Measurements from ENCODE around the gene DLEC1. TPM values are rescaled to one million over a fixed set of nuclear protein-coding genes. Genes with fewer than 3 reads are reported as not detected.
"Not testable (repeated sequence)": the region's sequence is repeated elsewhere in the genome, so short reads cannot be mapped to it uniquely, and the experiment has no call there.

The DLEC1 gene
- total RNA-seq, 2 donors from 2014 or later: 0.14 to 0.35 TPM

- DNase-seq (ENCODE audit: low spot score): no peak
- TF ChIP-seq CTCF (IDR thresholded peaks at IDR 0.05): no peak
- Histone ChIP-seq H3K9me3 (no peaks in the 10 kb centered on the region), H3K36me3 (no peaks in the 10 kb centered on the region), H3K4me1 (ENCODE audit: control insufficient read depth in 1 of 2, low read depth in 2 of 2) (no peaks in the 10 kb centered on the region), H3K27me3 (replicated peaks; ENCODE audit: insufficient read depth) (no peaks in the 10 kb centered on the region), H3K27ac (no peak overlapping the region), H3K4me3 (no peak overlapping the region)
- no peak for ATAC-seq (ENCODE audit: insufficient number of reproducible peaks, low FRiP score, low read depth)
These were observed 119.5 kb downstream of the DLEC1 start for GRCh38 chr3:38158472-38158871.

DNA sequence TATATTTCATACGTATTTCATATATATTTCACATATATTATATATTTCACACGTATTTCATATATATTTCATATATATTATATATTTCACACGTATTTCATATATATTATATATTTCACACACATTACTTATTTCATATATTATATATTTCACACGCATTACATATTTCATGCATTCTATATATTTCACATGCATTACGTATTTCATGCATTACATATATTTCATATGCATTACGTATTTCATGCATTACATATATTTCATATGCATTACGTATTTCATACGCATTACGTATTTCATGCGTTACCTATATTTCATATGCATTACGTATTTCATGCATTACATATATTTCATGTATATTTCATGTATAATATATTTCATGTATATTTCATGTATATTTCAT is 121.7 kb downstream of the DLEC1 start:
- not testable (repeated sequence) for ATAC-seq (ENCODE audit: insufficient number of reproducible peaks, low FRiP score, low read depth); H3K4me1 ChIP-seq (ENCODE audit: control insufficient read depth in 1 of 2, low read depth in 2 of 2); H3K9me3 ChIP-seq; H3K27ac ChIP-seq; H3K36me3 ChIP-seq; H3K4me3 ChIP-seq; H3K27me3 ChIP-seq (replicated peaks; ENCODE audit: insufficient read depth); DNase-seq (ENCODE audit: low spot score)

DNA sequence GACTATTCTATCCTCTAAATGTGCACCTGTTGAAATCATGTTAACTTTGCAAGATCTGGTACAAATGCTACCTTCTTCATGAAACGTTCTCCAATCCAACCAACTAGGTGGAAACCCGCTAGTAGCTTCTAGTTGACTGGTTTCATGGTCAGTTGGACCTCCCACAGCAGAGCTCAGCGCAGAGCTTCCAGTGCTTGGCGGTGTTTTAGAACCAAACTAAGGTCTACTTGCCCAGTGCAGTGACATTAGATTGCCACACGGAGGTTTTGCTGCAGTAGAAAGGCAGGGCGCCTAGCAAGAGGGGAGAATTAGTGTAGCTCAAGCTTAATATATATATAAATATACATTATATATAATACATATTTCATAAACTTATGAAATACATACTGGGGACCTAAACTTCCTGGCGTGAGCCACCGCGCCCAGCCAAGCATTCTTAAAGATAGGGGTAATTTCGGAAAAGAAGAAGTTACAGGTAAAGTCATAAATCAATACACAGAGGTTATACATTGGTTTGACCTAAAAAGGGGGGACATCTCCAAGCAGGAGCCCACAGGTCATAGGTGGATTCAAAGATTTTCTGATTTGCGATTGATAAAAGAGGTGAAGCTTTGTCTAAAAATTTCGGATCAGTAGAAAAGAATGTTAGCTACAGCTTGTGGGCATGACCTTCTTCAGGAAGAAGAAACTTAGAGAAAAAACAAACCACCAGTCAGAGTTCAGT is 124.3 kb downstream of the DLEC1 start:
- Histone ChIP-seq H3K36me3 (no peaks in the 10 kb centered on the region), H3K4me3 (no peak overlapping the region), H3K27me3 (replicated peaks; ENCODE audit: insufficient read depth) (no peaks in the 10 kb centered on the region), H3K4me1 (ENCODE audit: control insufficient read depth in 1 of 2, low read depth in 2 of 2) (peaks cover 9 to 20% of the 10 kb centered on the region in 2 donors), H3K27ac (peak overlapping the region in 1 of 2 donors; percentile 82), H3K9me3 (no peaks in the 10 kb centered on the region)
- no peak for DNase-seq (ENCODE audit: low spot score)
- no peak for ATAC-seq (ENCODE audit: insufficient number of reproducible peaks, low FRiP score, low read depth)
- peak; percentile 29 for TF ChIP-seq CTCF (IDR thresholded peaks at IDR 0.05)

DNA sequence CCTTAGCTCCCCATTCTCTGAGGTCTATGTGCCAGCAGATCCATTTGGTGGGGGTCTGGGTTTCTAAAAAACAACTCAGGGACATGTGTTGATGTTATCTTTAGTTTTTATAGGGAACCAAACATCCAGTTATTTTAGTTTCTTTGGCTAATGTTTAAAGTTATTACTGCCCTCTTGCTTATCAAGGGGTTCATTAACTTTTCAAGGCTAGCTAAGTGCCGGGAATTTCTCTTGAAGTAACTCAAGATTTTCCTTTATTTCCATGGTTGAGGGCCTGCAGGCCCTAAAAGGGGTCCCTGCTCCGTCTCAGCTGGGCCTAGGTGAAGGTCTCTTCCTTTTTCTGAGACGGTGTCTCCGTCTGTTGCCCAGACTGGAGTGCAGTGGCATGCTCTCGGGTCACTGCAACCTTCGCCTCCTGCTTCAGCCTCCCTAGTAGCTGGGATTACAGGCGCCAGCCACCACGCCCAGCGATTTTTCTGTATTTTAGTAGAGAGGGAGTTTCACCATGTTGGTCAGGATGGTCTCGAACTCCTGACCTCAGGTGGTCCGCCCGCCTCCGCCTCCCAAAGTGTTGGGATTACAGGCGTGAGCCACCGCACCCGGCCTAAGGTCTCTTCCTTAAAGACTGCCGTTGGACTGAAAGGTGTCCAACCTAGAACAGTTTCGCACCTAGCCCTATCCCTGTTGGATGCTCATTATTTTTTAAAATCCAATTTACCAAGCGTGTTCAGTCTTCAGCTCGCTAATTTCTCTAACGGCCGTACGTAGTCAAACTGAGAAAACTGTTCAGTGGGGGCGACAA is 125.0 kb downstream of the DLEC1 start:
- Histone ChIP-seq H3K9me3 (no peaks in the 10 kb centered on the region), H3K4me3 (peak overlapping the region; percentile 85), H3K36me3 (no peaks in the 10 kb centered on the region), H3K27me3 (replicated peaks; ENCODE audit: insufficient read depth) (no peaks in the 10 kb centered on the region), H3K4me1 (ENCODE audit: control insufficient read depth in 1 of 2, low read depth in 2 of 2) (peaks cover 14 to 27% of the 10 kb centered on the region in 2 donors), H3K27ac (peak overlapping the region; percentile 82 to 83)
- ATAC-seq (ENCODE audit: insufficient number of reproducible peaks, low FRiP score, low read depth) (no peak), DNase-seq (ENCODE audit: low spot score) (no peak)
- TF ChIP-seq CTCF (IDR thresholded peaks at IDR 0.05): no peak

- H3K27ac ChIP-seq: peak overlapping the region; percentile 82 to 83
- no peaks in the 10 kb centered on the region for H3K36me3 ChIP-seq
- H3K4me3 ChIP-seq: peak overlapping the region; percentile 85
- no peak for DNase-seq (ENCODE audit: low spot score)
- H3K9me3 ChIP-seq: no peaks in the 10 kb centered on the region
- no peak for ATAC-seq (ENCODE audit: insufficient number of reproducible peaks, low FRiP score, low read depth)
- no peaks in the 10 kb centered on the region for H3K27me3 ChIP-seq (replicated peaks; ENCODE audit: insufficient read depth)
- H3K4me1 ChIP-seq (ENCODE audit: control insufficient read depth in 1 of 2, low read depth in 2 of 2): peaks cover 17 to 31% of the 10 kb centered on the region in 2 donors
- TF ChIP-seq CTCF (IDR thresholded peaks at IDR 0.05): no peak
These were observed 125.6 kb downstream of the DLEC1 start for GRCh38 chr3:38164643-38164951.

Data from thoracic aorta (tissue), 2 donors.